Fibroblast of villous mesenchyme (primary cell): Measurements from ENCODE around the gene PRPSAP1. TPM values are rescaled to one million over a fixed set of nuclear protein-coding genes. Genes with fewer than 3 reads are reported as not detected.

Source experiments
- DNase-seq: peaks from one replicate; pipeline ENCODE4 v3.0.0-alpha.2; 2010; ENCODE audit warnings: low read depth
- H3K4me3 ChIP-seq: 2 replicates; pipeline ENCODE4 v1.5.1; 2011; ENCODE audit warnings: low read depth, mild to moderate bottlenecking, low read length
- small RNA-seq: library from RNA; depleted of rRNA; stranded (forward); fragments of <200 nt; gene quantifications from one replicate; pipeline ENCODE3, GENCODE V24; 2012
- total RNA-seq: library from RNA; depleted of rRNA; stranded (reverse); fragments of >200 nt; gene quantifications from 2 replicates; pipeline ENCODE4 v1.2.3, GENCODE V29; 2012
- TF ChIP-seq, protein P1 (sequence below): IDR thresholded peaks from 2 replicates; pipeline ENCODE4 v1.5.1; 2012; ENCODE audit warnings: low read depth, mild to moderate bottlenecking, low read length; ENCODE audit not compliant: insufficient read depth

PRPSAP1 gene
- total RNA-seq, 1 donor, result 48.8 TPM

DNA sequence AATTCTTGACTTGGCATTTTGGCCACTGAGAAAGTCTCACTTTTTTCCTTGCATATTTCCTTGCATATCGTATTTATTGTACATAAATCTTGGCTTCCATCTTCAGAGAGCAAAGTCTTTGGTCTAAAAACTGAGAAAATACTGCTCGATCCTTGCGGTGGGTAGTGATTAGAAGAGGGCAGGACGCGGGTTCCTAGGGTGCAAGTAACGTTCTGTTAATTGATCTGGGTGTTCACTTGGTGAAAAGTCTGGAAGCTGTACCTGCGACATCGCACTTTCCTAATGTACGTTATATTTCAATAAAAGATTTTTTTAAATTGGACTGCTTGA, 89.3 kb downstream of the PRPSAP1 start:
- H3K4me3 ChIP-seq, result peak overlapping the region; percentile 40
- TF ChIP-seq, protein P1, sequence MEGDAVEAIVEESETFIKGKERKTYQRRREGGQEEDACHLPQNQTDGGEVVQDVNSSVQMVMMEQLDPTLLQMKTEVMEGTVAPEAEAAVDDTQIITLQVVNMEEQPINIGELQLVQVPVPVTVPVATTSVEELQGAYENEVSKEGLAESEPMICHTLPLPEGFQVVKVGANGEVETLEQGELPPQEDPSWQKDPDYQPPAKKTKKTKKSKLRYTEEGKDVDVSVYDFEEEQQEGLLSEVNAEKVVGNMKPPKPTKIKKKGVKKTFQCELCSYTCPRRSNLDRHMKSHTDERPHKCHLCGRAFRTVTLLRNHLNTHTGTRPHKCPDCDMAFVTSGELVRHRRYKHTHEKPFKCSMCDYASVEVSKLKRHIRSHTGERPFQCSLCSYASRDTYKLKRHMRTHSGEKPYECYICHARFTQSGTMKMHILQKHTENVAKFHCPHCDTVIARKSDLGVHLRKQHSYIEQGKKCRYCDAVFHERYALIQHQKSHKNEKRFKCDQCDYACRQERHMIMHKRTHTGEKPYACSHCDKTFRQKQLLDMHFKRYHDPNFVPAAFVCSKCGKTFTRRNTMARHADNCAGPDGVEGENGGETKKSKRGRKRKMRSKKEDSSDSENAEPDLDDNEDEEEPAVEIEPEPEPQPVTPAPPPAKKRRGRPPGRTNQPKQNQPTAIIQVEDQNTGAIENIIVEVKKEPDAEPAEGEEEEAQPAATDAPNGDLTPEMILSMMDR, result no peak
- DNase-seq, result no peak

DNA sequence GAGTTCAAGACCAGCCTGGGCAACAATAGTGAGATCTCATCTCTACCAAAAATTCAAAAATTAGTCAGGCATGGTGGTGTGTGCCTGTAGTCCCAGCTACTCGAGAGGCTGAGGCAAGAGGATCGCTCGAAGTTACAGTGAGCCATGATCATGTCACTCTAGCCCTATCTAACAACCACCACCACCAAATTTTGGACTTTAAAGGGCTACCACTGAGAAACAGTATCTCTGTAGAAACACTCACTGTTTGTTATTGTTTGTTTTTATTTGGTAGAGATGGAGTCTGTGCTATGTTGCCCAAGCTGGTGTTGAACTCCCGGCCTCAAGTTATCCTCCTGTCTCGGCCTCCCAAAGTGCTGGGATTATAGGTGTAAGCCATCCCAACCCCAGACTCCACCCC, 89.8 kb downstream of the PRPSAP1 start:
- H3K4me3 ChIP-seq, result no peak overlapping the region
- TF ChIP-seq, protein P1, result no peak
- no peak for DNase-seq

DNA sequence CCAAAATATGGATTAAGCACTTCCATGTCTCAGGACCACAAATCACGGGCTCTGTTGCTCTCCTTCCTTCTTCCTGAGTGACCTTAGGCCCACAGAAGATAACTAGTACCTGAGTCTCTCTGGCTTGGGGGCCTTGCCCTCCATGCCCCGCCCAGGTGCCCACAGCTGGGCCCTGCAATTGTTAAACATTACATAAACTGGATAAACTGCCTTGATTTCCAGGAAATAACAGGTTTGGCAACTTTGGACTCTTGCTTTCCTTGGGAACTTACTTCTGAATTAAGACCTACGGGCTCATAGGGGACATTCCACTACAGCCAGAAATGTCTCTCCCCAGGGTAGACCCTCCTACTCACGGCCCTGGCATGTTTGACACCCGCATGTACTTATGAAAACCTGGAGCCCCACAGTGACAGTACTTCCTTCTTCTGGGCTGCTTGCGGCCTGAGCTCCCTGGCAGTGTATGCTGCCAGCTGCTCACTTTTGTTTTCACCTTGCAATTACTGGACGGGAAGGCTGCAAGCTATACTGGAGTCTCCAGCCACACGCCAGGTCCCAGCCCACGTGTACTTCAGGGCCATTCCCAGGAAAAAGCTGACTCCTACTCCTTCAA, 90.9 kb downstream of the PRPSAP1 start:
- no peak for DNase-seq
- TF ChIP-seq, protein P1, result no peak
- H3K4me3 ChIP-seq, result no peak overlapping the region

DNA sequence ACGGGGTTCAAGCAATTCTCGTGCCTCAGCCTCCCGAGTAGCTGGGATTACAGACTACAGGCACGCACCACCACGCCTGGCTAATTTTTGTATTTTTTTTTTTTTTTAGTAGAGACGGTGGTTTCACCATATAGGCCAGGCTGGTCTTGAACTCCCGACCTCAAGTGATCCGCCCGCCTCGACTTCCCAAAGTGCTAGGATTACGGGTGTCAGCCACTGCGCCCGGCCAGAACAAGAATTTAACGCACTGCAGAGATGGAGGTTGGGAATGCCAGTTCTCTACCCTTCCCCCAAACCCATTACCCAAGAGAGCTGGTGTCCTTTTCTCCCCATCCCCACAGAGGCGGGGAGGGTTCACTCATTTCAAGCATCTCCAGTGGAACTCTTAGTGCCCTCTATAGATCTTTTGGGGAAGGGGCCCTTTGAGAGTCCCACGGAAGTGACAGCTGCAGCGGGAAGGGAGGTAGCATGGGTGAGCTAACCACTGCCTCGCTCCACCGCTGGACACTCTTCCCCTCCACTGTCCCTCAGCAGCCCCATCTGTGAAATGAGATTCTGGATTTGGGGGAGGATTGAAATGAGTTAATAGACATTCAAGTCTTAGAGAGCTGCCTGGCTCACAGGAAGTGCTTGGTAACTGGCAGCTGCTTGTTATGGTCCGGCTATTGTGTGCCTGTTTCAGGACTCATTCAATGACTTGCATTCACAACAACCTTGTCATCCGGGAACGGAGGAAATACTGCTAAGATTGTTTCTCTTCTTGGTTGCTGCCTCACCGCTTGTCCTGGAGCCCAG, 92.1 kb downstream of the PRPSAP1 start:
- TF ChIP-seq, protein P1, result no peak
- no peak for DNase-seq
- no peak overlapping the region for H3K4me3 ChIP-seq

DNA sequence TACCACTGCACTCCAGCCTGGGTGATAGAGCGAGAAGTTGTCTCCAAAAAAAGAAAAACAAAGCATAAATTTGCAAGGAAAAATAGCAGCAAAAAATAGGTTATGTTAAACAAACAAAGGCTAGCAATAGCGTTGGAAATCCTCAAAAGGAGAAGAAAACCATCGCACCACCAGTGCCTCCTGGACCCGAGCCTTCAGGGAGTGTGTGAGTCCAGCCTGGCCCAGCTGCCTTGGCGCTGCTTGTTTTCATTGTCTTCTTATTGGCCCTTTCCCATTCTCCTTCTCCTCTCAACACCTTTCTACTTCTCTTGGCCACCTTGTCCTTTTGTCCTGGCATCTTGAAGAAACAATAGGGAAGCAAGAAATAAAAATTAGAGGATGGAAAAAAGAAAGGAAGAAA, 93.0 kb downstream of the PRPSAP1 start:
- TF ChIP-seq, protein P1, result no peak
- no peak overlapping the region for H3K4me3 ChIP-seq
- no peak for DNase-seq

DNA sequence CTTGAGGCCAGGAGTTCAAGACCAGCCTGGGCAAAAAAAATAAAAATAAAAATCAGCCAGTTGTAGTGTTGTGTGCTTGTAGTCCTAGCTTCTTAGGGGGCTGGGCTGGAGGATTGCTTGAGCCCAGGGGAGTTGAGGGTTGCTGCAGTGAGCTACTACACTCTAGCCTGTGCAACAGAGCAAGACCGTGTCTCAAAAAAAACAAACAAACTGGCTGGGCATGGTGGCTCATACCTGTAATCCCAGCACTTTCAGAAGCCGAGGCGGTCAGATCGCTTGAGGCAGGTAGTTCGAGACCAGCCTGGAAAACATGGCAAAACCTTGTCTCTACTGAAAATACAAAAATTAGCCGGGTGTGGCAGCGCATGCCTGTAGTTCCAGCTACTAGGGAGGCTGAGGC, 93.5 kb downstream of the PRPSAP1 start:
- no peak overlapping the region for H3K4me3 ChIP-seq
- TF ChIP-seq, protein P1, result no peak
- no peak for DNase-seq

Small RNA genes lying within 50 kb of the gene (small RNA-seq; reads per million reads assigned to genes)
- gene RF00019 (not detected), gene RNU6-24P (not detected)

Other genes with a start within 250 kb of the PRPSAP1 start
- not detected in 2 replicates for gene FOXJ1, start 212.7 kb downstream of the PRPSAP1 start, total RNA-seq
- 4.7 and 10.0 TPM in 2 replicates for gene RNF157, start 113.4 kb downstream of the PRPSAP1 start, total RNA-seq
- 5.5 and 5.6 TPM in 2 replicates for gene UBALD2, start 88.6 kb downstream of the PRPSAP1 start, total RNA-seq
- 2.2 and 2.6 TPM in 2 replicates for gene QRICH2, start 45.6 kb downstream of the PRPSAP1 start, total RNA-seq
- 47.5 and 121 TPM in 2 replicates for gene SPHK1, start 30.7 kb upstream of the PRPSAP1 start, total RNA-seq
- 17.4 and 25.9 TPM in 2 replicates for gene UBE2O, start 99.2 kb upstream of the PRPSAP1 start, total RNA-seq
- not detected in 2 replicates for gene AANAT, start 113.7 kb upstream of the PRPSAP1 start, total RNA-seq
- gene RHBDF2, start 147.5 kb upstream of the PRPSAP1 start, total RNA-seq, result 13.4 and 14.2 TPM in 2 replicates
- 11.7 and 14.2 TPM in 2 replicates for gene CYGB, start 183.8 kb upstream of the PRPSAP1 start, total RNA-seq
- 1.6 and 2.2 TPM in 2 replicates for gene PRCD, start 186.1 kb upstream of the PRPSAP1 start, total RNA-seq
- gene ST6GALNAC2, start 231.9 kb upstream of the PRPSAP1 start, total RNA-seq, result 0.86 and 1.9 TPM in 2 replicates